Prostate gland (tissue), 2 donors: ENCODE data around the gene PPP1R37.
A peak's percentile ranks its signal among the peaks of the same experiment; 100 is the strongest.

ENCODE experiments used
- CTCF ChIP-seq, 4 experiments: fragments of 200-600 bp in 2 of 4; fragments of 450-650 bp in 2 of 4; sonication (generic) in 2 of 4; IDR thresholded peaks; 1 replicate in 3 of 4; 2 replicates in 1 of 4; pipeline ENCODE4 v1.5.1; 2016 to 2019; ENCODE audit warnings: antibody characterized with exemption in 4 of 4, mild to moderate bottlenecking in 2 of 4, moderate library complexity in 2 of 4
- POLR2A ChIP-seq: fragments of 450-650 bp; IDR thresholded peaks from one replicate; pipeline ENCODE4 v1.6.1; 2016; ENCODE audit warnings: antibody characterized with exemption, mild to moderate bottlenecking

GRCh38 chr19:45092747-45093678, at the start of gene PPP1R37:
- TF ChIP-seq CTCF (IDR thresholded peaks at IDR 0.05) = peak in 3 of 4 experiments; percentile 12 to 61 (median 60)
- TF ChIP-seq POLR2A = peak; percentile 50
